Erythroblast (primary cell): Measurements from ENCODE around the gene SLC35B2.

Source experiments
- GATA1 ChIP-seq: IDR thresholded peaks from 2 replicates; pipeline ENCODE4 v1.6.1; 2011; ENCODE audit warnings: low read depth, mild to moderate bottlenecking, control low read depth, low read length, moderate library complexity
- POLR2A ChIP-seq: IDR thresholded peaks from 2 replicates; pipeline ENCODE4 v1.6.1; 2011; ENCODE audit warnings: mild to moderate bottlenecking, low read length

GRCh38 chr6:44214307-44214706 is 43.0 kb downstream of the SLC35B2 start:
- TF ChIP-seq POLR2A, result no peak
- no peak for TF ChIP-seq GATA1
